Measurements from ENCODE around the gene EMD.

DNA sequence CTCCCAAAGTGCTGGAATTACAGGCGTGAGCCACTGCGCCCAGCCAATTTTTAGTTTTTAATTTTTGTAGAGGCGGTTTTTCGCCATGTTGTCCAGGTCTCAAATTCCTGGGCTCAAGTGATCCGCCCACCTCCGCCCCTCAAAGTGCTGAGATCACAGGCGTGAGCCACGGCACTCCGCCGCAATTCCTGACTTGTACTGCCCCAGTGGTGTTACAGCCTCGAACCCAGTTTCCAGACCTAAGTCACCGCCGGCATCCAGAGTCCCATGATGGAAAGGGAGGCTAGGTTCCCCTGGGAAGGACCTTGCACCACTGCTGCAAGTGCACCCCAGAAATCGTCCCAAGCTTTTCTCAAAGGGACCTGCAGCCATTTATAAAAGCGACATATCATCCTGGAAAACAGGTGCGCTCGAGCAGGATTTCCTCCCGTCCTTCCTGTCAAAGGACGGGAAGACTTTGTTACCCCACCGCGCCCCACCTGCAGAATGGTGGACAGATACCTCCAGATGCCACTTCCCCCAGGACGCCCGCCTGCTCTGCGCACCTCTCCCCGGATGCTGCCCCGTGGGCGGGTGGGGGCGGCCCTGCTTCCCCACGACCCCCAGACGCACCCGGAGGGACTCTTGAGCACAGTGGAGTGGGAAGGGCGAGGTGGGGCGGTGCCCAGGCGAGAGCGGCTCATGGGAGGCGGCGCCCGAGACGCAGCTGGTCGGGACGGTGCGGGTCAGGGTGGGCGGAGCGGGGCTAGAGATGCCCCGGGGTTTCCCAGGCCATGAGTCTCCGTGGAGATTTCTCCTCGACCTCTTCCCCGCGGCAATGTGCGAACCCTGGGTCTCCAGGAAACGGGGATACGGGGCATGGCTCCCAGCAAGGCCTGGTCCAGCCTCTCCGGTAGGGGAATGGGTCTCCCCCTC lies 18.1 kb downstream of the EMD start:
- TF ChIP-seq POLR2AphosphoS5 (IDR thresholded peaks at IDR 0.05; ENCODE audit: low read depth, low read length) (no peak), FOXP2 (optimal IDR thresholded peaks at IDR 0.05; ENCODE audit: borderline replicate concordance, extremely low read depth, extremely low read length, insufficient read depth) (no peak)

Measured in PFSK-1 (cell line).